GM12864 (cell line): ENCODE results near the gene WNT3A.

Experiments used
- DNase-seq: peaks from one replicate; pipeline ENCODE4 v3.0.0-alpha.2; 2011; ENCODE audit warnings: low read depth
- H3K4me3 ChIP-seq: 2 replicates; pipeline ENCODE4 v1.5.1; 2011; ENCODE audit warnings: mild to moderate bottlenecking, low read depth, low read length, control low read depth
- TF ChIP-seq, protein P1 (sequence below): IDR thresholded peaks from 2 replicates; pipeline ENCODE4 v1.5.1; 2011; ENCODE audit warnings: low read depth, mild to moderate bottlenecking, moderate library complexity, low read length, control low read depth, inconsistent platforms; ENCODE audit errors: missing control alignments

Gene WNT3A

GRCh38 chr1:228092342-228093049, 85.7 kb downstream of the WNT3A start:
- no peak for DNase-seq
- TF ChIP-seq, protein P1, sequence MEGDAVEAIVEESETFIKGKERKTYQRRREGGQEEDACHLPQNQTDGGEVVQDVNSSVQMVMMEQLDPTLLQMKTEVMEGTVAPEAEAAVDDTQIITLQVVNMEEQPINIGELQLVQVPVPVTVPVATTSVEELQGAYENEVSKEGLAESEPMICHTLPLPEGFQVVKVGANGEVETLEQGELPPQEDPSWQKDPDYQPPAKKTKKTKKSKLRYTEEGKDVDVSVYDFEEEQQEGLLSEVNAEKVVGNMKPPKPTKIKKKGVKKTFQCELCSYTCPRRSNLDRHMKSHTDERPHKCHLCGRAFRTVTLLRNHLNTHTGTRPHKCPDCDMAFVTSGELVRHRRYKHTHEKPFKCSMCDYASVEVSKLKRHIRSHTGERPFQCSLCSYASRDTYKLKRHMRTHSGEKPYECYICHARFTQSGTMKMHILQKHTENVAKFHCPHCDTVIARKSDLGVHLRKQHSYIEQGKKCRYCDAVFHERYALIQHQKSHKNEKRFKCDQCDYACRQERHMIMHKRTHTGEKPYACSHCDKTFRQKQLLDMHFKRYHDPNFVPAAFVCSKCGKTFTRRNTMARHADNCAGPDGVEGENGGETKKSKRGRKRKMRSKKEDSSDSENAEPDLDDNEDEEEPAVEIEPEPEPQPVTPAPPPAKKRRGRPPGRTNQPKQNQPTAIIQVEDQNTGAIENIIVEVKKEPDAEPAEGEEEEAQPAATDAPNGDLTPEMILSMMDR: no peak
- no peak overlapping the region for H3K4me3 ChIP-seq

- no peak for DNase-seq
- TF ChIP-seq, protein P1: no peak
- no peak overlapping the region for H3K4me3 ChIP-seq
Observed at GRCh38 chr1:228093050-228093906, 86.5 kb downstream of the WNT3A start.

- TF ChIP-seq, protein P1: no peak
- DNase-seq: no peak
- H3K4me3 ChIP-seq: no peak overlapping the region
Observed at GRCh38 chr1:228094432-228095016, 87.7 kb downstream of the WNT3A start.

GRCh38 chr1:228095161-228095560, 88.4 kb downstream of the WNT3A start:
- no peak overlapping the region for H3K4me3 ChIP-seq
- DNase-seq: no peak
- TF ChIP-seq, protein P1: no peak

GRCh38 chr1:228095938-228096337, 89.1 kb downstream of the WNT3A start:
- DNase-seq: no peak
- TF ChIP-seq, protein P1: no peak
- no peak overlapping the region for H3K4me3 ChIP-seq

GRCh38 chr1:228096416-228097332, 89.9 kb downstream of the WNT3A start:
- H3K4me3 ChIP-seq: no peak overlapping the region
- no peak for DNase-seq
- TF ChIP-seq, protein P1: no peak
